Mucosa of stomach (tissue), 1 donor: ENCODE measurements around the gene FOXC2.

ENCODE experiments used
- H3K27me3 ChIP-seq: one replicate; pipeline ENCODE4 v1.7.0; 2013; ENCODE audit warnings: mild to moderate bottlenecking, low read length; ENCODE audit not compliant: control insufficient read depth, insufficient read depth
- H3K36me3 ChIP-seq: one replicate; pipeline ENCODE4 v1.7.0; 2013; ENCODE audit warnings: low read length; ENCODE audit not compliant: control insufficient read depth, insufficient read depth
- H3K4me1 ChIP-seq: one replicate; pipeline ENCODE4 v1.7.0; 2013; ENCODE audit warnings: mild to moderate bottlenecking, low read length; ENCODE audit not compliant: control insufficient read depth, insufficient read depth
- H3K4me3 ChIP-seq: one replicate; pipeline ENCODE4 v1.7.0; 2013; ENCODE audit warnings: low read length
- H3K9ac ChIP-seq: one replicate; pipeline ENCODE4 v1.7.0; 2013; ENCODE audit warnings: mild to moderate bottlenecking, low read length, moderate library complexity
- H3K9me3 ChIP-seq: one replicate; pipeline ENCODE4 v1.7.0; 2013; ENCODE audit warnings: mild to moderate bottlenecking, low read length, moderate library complexity; ENCODE audit not compliant: control insufficient read depth
- donor health status: Pancreatic carcinoma.

Gene FOXC2

DNA sequence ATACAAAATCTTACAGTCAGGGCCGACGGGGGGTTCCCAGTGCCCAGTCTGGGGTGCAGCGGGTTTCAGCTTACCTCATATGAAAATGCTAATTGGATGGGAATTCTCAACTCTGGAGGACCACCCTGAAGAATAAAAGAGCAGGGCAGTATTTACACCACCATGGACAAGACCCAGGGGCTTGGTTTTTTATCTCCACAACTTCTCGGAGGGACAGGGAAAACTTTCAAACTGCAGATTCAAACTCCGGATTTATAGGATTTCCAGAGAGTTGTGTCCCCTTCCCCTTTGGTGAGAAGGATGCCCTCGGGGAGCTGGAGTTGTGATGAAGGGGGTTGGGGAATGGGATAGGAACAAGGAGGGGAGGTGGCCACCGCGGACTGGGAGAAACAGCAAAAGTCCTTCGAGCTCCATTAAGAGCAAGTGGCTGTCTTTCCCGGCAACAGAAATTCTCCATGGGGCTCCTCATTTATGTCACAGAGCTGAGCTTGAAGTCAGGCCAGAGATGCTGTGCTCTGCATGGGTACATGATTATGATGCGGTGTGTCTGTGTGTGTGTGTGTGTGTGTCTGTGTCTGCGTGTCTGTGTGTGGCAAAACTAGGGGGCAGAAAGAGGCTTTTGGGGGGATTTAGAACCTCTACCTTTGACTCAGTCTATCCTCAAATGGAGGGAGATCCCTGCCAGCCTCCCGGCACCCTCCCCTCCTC is 27.4 kb downstream of the FOXC2 start:
- Histone ChIP-seq H3K36me3 (no peaks in the 10 kb centered on the region), H3K9me3 (no peaks in the 10 kb centered on the region), H3K9ac (no peak overlapping the region), H3K4me1 (peaks cover 12% of the 10 kb centered on the region), H3K4me3 (no peak overlapping the region), H3K27me3 (peaks cover 33% of the 10 kb centered on the region)

DNA sequence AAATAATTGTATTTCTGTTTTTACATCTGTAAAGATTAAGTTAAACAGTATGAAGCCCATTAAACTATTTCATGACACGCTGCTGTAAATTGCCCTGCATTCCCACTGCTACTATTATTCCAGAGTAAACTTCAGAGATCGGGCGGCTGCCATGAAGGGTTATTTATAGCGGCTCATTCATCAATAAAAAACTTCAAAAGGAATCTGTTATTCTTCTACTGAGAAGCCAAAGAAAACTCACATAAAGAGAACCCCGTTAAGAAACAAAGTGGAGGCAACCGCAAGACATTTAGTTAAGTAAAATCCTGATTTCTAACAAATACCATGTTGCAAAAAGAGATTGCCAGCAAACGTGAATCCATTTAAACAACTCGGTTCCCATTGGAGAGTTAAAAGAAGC is 28.1 kb downstream of the FOXC2 start:
- Histone ChIP-seq H3K4me3 (no peak overlapping the region), H3K27me3 (peaks cover 28% of the 10 kb centered on the region), H3K4me1 (peaks cover 9% of the 10 kb centered on the region), H3K9ac (no peak overlapping the region), H3K36me3 (no peaks in the 10 kb centered on the region), H3K9me3 (no peaks in the 10 kb centered on the region)

DNA sequence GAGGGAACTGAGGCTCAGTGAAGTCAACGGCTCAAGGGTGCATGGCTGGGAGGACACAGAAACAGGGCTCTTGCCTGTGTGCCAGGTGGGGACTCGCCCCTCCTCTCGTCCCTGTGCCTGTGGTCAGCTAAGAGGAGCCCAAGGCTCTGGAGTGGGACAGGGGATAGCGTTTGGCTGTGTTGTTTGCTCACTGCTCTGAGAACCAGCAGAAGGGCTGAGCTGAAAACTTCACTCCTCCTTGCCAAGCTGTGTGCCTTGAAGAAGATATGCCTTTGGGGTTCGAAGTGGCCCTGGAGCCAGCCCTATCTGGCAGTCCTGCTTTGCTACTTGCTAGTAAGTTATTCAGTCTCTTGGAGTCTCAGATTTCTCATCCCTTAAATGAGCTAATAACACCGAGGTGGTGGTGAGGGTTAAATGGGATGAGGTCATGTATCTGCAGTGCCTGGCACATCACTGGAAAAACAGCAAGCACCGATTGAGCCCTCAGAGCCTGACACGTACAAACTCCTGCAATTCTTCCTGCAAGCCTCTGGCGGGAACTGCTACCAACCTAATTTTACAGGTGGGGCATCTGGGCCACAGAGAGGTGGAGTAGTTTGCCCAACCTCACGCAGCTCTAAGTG is 29.5 kb downstream of the FOXC2 start:
- Histone ChIP-seq H3K36me3 (no peaks in the 10 kb centered on the region), H3K4me1 (no peaks in the 10 kb centered on the region), H3K27me3 (peaks cover 28% of the 10 kb centered on the region), H3K4me3 (no peak overlapping the region), H3K9ac (no peak overlapping the region), H3K9me3 (no peaks in the 10 kb centered on the region)

DNA sequence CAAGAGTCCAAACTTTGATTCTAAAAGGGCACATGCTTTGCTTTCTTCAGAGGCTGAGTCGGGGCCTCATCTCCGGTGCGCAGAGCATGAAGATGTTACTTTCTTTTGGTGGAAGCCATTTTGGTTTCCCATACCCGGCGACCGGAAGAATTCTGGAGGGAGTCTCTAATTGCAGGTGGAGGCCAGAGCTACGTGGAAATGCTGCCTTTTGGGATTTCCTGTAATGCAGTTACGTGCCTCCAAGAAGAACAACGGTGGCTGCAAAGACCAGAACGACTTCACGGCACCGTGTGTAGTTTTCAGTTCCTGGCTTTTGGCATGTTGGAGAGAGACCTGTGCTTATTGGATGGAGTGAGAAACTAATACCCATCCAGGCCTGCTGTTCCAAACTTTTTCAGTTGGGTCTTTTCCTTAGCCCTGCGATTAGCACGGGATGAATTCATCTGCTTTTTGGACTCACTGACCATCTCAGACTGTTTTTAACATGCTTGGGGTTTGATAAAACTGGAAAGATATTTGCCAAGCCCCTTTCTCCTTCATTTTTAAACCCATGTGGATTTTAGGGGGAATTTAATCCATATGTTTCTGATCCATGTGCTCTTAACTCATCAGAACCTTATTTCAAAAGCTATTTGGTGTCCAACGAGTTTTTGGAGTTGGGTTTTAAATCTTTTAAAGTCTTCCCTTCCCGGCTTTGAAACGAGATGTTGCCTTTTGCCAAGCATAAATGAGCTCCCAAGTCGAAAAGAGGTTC is 30.7 kb downstream of the FOXC2 start:
- Histone ChIP-seq H3K4me1 (no peaks in the 10 kb centered on the region), H3K9me3 (no peaks in the 10 kb centered on the region), H3K9ac (no peak overlapping the region), H3K36me3 (no peaks in the 10 kb centered on the region), H3K4me3 (no peak overlapping the region), H3K27me3 (peaks cover 27% of the 10 kb centered on the region)

DNA sequence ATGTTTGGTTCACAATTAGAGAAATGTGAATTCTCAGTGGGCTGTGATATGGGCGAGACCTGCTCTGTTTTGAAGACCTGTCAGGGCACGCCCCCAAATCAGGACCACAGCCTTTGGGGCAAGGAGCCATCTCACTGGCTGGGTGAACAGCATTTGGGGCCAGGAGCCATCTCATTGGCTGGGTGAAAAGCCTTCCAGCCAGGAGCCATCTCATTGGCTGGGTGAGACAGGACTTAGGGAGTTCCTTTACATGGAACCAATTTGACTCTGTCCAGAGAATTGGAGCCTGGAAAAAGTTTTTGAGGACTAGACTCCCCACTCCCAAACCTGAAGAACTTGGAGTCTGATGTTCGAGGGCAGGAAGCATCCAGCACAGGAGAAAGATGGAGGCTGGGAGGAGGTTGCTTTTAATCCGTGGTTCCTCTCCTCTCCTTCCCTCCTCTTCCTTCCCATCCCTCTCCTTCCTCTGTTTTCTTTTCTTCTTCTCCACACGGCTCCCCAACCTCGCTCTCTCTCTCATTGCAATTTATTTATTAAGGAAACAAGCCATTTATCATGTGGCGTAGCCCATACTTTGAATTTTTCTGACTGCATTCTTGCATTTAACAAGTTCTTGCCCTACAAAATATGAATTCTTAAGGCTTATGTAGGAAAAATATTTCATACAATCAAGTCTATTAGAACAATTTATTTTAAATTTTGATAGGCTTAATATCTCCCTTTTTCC is 31.4 kb downstream of the FOXC2 start:
- Histone ChIP-seq H3K9me3 (no peaks in the 10 kb centered on the region), H3K27me3 (peaks cover 22% of the 10 kb centered on the region), H3K36me3 (no peaks in the 10 kb centered on the region), H3K4me1 (no peaks in the 10 kb centered on the region), H3K4me3 (no peak overlapping the region), H3K9ac (no peak overlapping the region)

DNA sequence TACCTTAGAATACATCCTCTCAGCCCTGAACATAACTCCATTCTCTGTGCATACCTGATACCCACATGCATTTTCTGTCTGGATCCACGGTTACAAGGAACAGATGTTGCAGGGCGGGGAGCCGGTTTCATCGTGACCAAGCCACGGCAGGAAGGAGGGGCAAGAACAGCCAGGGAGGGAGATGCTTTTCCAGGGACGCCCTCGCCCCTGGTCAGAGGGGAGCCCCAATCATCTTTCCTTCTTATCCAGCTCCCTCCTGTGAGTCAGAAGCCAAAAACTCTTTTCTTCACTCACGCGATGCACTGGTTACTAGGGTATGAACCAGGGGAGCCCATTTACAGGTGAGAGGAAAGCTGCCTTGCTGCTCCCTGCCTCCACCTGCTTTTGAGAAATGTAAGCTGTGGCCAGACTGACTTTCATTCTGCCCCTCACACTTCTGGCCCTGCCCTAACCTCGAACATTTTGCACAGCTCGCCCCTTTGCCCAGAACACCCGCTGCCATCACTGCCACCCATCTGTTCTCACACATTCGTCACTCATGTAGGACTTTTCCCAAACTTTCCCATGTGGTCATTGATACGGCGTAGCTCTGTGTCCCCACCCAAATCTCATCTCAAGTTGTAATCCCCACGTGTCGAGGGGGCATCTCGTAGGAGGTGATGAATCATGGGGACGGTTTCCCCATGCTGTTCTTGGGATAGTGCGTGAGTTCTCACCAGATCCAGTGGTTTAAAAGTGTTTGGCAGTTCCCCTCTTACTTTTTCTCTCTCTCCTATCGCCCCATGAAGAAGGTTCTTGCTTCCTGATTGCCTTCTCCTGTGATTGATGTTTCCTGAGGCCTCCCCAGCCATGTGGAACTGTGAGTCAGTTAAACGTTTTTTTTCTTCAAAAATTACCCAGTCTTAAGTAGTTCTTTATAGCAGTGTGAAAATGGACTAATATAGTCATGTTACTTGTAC is 32.3 kb downstream of the FOXC2 start:
- Histone ChIP-seq H3K27me3 (peaks cover 13% of the 10 kb centered on the region), H3K9ac (no peak overlapping the region), H3K4me3 (no peak overlapping the region), H3K9me3 (no peaks in the 10 kb centered on the region), H3K36me3 (no peaks in the 10 kb centered on the region), H3K4me1 (no peaks in the 10 kb centered on the region)

DNA sequence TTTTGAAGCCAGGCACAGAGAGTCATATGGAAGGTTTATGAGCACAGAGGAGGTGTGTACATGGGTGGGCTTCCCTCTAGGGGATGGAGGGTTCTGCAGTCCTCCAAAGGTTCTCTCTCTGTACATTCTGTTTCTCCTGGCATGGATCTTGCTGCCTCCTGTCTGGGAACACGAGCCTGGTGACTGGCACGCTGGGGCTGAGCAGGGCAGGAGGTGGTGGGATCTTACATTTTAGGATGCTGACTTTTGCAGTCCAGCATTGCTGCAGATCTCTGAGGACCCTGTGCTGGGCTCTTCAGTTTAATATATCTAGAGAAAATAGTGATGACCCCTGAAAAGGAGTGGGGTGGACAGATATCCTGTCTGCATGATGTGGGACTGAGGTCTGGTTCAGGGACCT is 34.7 kb downstream of the FOXC2 start:
- Histone ChIP-seq H3K9ac (no peak overlapping the region), H3K27me3 (peaks cover 3% of the 10 kb centered on the region), H3K4me1 (no peaks in the 10 kb centered on the region), H3K4me3 (no peak overlapping the region), H3K36me3 (no peaks in the 10 kb centered on the region), H3K9me3 (no peaks in the 10 kb centered on the region)

DNA sequence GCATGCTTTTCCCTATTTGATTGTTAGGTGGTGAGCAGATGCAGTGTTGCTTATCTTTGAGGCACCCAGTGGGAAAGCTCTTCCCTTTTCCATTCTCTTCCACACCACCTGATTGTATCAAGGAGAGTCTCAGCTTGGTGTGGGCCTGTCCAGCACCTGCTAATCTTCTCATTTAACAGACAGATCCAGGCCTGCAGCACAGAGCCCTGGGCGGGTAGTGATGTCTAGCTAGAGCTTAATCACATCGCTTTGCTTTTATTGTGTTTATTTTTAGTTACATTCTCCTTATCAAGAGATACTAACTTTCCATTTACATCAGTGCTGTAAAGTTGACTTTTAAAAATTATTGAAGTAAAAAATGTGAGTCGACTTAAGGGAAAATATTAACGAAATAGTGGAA is 35.9 kb downstream of the FOXC2 start:
- H3K27me3 ChIP-seq = peaks cover 6% of the 10 kb centered on the region
- H3K36me3 ChIP-seq = no peaks in the 10 kb centered on the region
- H3K4me1 ChIP-seq = no peaks in the 10 kb centered on the region
- H3K9ac ChIP-seq = no peak overlapping the region
- H3K4me3 ChIP-seq = no peak overlapping the region
- no peaks in the 10 kb centered on the region for H3K9me3 ChIP-seq

DNA sequence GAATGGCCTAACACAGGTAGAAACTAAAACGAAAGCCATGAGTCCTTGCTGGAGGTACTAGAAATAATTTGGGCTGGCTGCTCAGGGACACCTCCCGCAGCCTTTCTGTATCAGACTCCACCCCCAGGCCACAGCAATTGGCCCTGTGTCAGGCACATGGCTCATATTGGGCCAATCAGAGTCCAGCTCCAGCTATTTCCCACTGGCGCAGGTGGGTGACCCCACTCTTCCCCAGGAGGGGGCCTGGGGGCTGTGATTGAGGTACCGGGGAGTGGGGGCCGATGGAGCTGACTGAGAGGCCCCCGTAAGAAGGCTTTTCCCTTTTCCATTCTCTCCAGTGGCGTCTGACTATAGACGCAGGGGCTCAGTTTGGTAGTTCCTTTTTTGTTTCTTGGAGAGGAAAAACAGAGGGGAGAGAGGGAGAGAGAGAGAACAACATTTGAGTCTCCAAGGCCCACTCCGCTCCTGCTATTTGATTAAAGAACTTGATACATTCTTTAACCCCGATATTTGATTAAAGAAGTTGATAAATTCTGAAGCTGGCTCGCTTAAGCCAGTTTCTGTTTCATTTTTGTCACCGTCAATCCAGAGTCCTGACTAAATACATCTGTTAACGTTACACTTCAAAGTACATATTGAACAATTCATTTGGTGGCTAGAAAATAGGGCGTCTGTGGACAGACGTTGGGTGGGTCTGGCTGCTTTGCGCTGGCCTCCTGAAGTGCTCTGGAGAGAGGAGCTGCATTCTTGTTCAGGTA is 38.0 kb downstream of the FOXC2 start:
- Histone ChIP-seq H3K36me3 (no peaks in the 10 kb centered on the region), H3K27me3 (peaks cover 6% of the 10 kb centered on the region), H3K4me1 (no peaks in the 10 kb centered on the region), H3K9ac (peak overlapping the region; percentile 13), H3K9me3 (no peaks in the 10 kb centered on the region), H3K4me3 (no peak overlapping the region)

DNA sequence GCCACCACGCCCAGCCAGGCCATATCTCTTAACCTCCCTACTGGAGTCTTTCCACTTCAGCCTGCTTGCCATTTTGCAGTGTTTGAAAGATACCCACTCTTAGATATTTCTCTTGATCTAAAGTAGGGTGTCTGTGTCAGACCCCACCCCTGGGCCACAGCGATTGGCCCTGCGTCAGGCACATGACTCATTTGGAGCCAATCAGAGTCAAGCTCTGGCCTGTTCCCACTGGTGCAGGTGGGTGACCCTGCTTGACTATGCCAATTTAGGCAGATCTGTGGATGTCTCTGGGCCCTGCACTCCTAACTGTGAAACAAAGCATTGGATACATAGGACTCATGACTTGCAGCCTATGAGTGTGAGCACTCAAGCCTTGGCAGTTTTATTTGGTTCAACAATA is 39.3 kb downstream of the FOXC2 start:
- H3K27me3 ChIP-seq = peaks cover 6% of the 10 kb centered on the region

More for the DNA sequence above, 39.3 kb downstream of the FOXC2 start:
- H3K4me3 ChIP-seq = no peak overlapping the region
- no peak overlapping the region for H3K9ac ChIP-seq
- H3K4me1 ChIP-seq = no peaks in the 10 kb centered on the region
- H3K9me3 ChIP-seq = no peaks in the 10 kb centered on the region
- H3K36me3 ChIP-seq = no peaks in the 10 kb centered on the region
